Keratinocyte (primary cell): ENCODE results near the gene HNRNPAB.

Experiments used
- EZH2 ChIP-seq: IDR thresholded peaks from one replicate; pipeline ENCODE4 v1.6.1; 2012; ENCODE audit warnings: inconsistent platforms, mild to moderate bottlenecking, low read length, moderate library complexity
- TF ChIP-seq, protein P1 (sequence below), 3 experiments: IDR thresholded peaks in 1 of 3; conservative IDR thresholded peaks in 1 of 3; optimal IDR thresholded peaks in 1 of 3; 2 replicates in 2 of 3; 3 replicates in 1 of 3; pipeline versions ENCODE3 to v1.5.1; 2011; ENCODE audit warnings: low read length in 3 of 3, mild to moderate bottlenecking in 3 of 3, moderate library complexity in 2 of 3, control low read depth in 1 of 3, inconsistent platforms in 1 of 3; ENCODE audit not compliant: insufficient read depth in 2 of 3; ENCODE audit errors: extremely low read depth in 1 of 3

GRCh38 chr5:178212241-178213002, 8.1 kb downstream of the HNRNPAB start:
- TF ChIP-seq, protein P1, sequence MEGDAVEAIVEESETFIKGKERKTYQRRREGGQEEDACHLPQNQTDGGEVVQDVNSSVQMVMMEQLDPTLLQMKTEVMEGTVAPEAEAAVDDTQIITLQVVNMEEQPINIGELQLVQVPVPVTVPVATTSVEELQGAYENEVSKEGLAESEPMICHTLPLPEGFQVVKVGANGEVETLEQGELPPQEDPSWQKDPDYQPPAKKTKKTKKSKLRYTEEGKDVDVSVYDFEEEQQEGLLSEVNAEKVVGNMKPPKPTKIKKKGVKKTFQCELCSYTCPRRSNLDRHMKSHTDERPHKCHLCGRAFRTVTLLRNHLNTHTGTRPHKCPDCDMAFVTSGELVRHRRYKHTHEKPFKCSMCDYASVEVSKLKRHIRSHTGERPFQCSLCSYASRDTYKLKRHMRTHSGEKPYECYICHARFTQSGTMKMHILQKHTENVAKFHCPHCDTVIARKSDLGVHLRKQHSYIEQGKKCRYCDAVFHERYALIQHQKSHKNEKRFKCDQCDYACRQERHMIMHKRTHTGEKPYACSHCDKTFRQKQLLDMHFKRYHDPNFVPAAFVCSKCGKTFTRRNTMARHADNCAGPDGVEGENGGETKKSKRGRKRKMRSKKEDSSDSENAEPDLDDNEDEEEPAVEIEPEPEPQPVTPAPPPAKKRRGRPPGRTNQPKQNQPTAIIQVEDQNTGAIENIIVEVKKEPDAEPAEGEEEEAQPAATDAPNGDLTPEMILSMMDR (optimal IDR thresholded peaks at IDR 0.05 in 1 of 3, IDR thresholded peaks at IDR 0.05 in 1 of 3, conservative IDR thresholded peaks at IDR 0.05 in 1 of 3; ENCODE audit: extremely low read depth in 1 of 3, insufficient read depth in 2 of 3, low read length in 3 of 3): no peak
- TF ChIP-seq EZH2: no peak
